Measurements from ENCODE around the gene ATP10D.

The ATP10D gene

GRCh38 chr4:47606482-47606881 lies 121.4 kb downstream of the ATP10D start:
- Histone ChIP-seq H3K9me3 (ENCODE audit: control insufficient read depth, insufficient read depth, low read length) (no peaks in the 10 kb centered on the region), H3K27me3 (ENCODE audit: control insufficient read depth, insufficient read depth, low read length) (no peaks in the 10 kb centered on the region), H3K4me3 (ENCODE audit: low read depth, low read length) (no peak overlapping the region), H3K36me3 (ENCODE audit: control insufficient read depth, insufficient read depth, low read length) (no peaks in the 10 kb centered on the region), H3K4me1 (ENCODE audit: control insufficient read depth, insufficient read depth, low read length) (no peaks in the 10 kb centered on the region), H3K9ac (ENCODE audit: low read depth, low read length) (no peak overlapping the region)

GRCh38 chr4:47612116-47613023 lies 127.3 kb downstream of the ATP10D start:
- H3K36me3 ChIP-seq (ENCODE audit: control insufficient read depth, insufficient read depth, low read length), result no peaks in the 10 kb centered on the region

GRCh38 chr4:47615385-47615784 lies 130.3 kb downstream of the ATP10D start:
- no peak overlapping the region for H3K4me3 ChIP-seq (ENCODE audit: low read depth, low read length)
- no peaks in the 10 kb centered on the region for H3K4me1 ChIP-seq (ENCODE audit: control insufficient read depth, insufficient read depth, low read length)
- no peaks in the 10 kb centered on the region for H3K9me3 ChIP-seq (ENCODE audit: control insufficient read depth, insufficient read depth, low read length)
- no peaks in the 10 kb centered on the region for H3K36me3 ChIP-seq (ENCODE audit: control insufficient read depth, insufficient read depth, low read length)
- no peaks in the 10 kb centered on the region for H3K27me3 ChIP-seq (ENCODE audit: control insufficient read depth, insufficient read depth, low read length)
- H3K9ac ChIP-seq (ENCODE audit: low read depth, low read length), result no peak overlapping the region

More at GRCh38 chr4:47612116-47613023, 127.3 kb downstream of the ATP10D start:
- no peaks in the 10 kb centered on the region for H3K27me3 ChIP-seq (ENCODE audit: control insufficient read depth, insufficient read depth, low read length)
- no peak overlapping the region for H3K9ac ChIP-seq (ENCODE audit: low read depth, low read length)
- no peaks in the 10 kb centered on the region for H3K9me3 ChIP-seq (ENCODE audit: control insufficient read depth, insufficient read depth, low read length)
- H3K4me1 ChIP-seq (ENCODE audit: control insufficient read depth, insufficient read depth, low read length), result no peaks in the 10 kb centered on the region
- no peak overlapping the region for H3K4me3 ChIP-seq (ENCODE audit: low read depth, low read length)

GRCh38 chr4:47617607-47618006 lies 132.5 kb downstream of the ATP10D start:
- no peaks in the 10 kb centered on the region for H3K36me3 ChIP-seq (ENCODE audit: control insufficient read depth, insufficient read depth, low read length)
- H3K4me3 ChIP-seq (ENCODE audit: low read depth, low read length), result no peak overlapping the region
- H3K9ac ChIP-seq (ENCODE audit: low read depth, low read length), result no peak overlapping the region
- H3K9me3 ChIP-seq (ENCODE audit: control insufficient read depth, insufficient read depth, low read length), result no peaks in the 10 kb centered on the region
- no peaks in the 10 kb centered on the region for H3K4me1 ChIP-seq (ENCODE audit: control insufficient read depth, insufficient read depth, low read length)
- no peaks in the 10 kb centered on the region for H3K27me3 ChIP-seq (ENCODE audit: control insufficient read depth, insufficient read depth, low read length)

- H3K9me3 ChIP-seq (ENCODE audit: control insufficient read depth, insufficient read depth, low read length), result no peaks in the 10 kb centered on the region
- H3K9ac ChIP-seq (ENCODE audit: low read depth, low read length), result no peak overlapping the region
Observed at GRCh38 chr4:47619691-47620090, 134.6 kb downstream of the ATP10D start.

GRCh38 chr4:47621181-47621580 lies 136.1 kb downstream of the ATP10D start:
- Histone ChIP-seq H3K27me3 (ENCODE audit: control insufficient read depth, insufficient read depth, low read length) (no peaks in the 10 kb centered on the region), H3K4me1 (ENCODE audit: control insufficient read depth, insufficient read depth, low read length) (no peaks in the 10 kb centered on the region), H3K4me3 (ENCODE audit: low read depth, low read length) (no peak overlapping the region), H3K9me3 (ENCODE audit: control insufficient read depth, insufficient read depth, low read length) (no peaks in the 10 kb centered on the region), H3K9ac (ENCODE audit: low read depth, low read length) (no peak overlapping the region), H3K36me3 (ENCODE audit: control insufficient read depth, insufficient read depth, low read length) (no peaks in the 10 kb centered on the region)

More at GRCh38 chr4:47619691-47620090, 134.6 kb downstream of the ATP10D start:
- Histone ChIP-seq H3K27me3 (ENCODE audit: control insufficient read depth, insufficient read depth, low read length) (no peaks in the 10 kb centered on the region), H3K4me1 (ENCODE audit: control insufficient read depth, insufficient read depth, low read length) (no peaks in the 10 kb centered on the region), H3K36me3 (ENCODE audit: control insufficient read depth, insufficient read depth, low read length) (no peaks in the 10 kb centered on the region), H3K4me3 (ENCODE audit: low read depth, low read length) (no peak overlapping the region)

GRCh38 chr4:47624031-47624441 lies 139.0 kb downstream of the ATP10D start:
- Histone ChIP-seq H3K9me3 (ENCODE audit: control insufficient read depth, insufficient read depth, low read length) (no peaks in the 10 kb centered on the region), H3K27me3 (ENCODE audit: control insufficient read depth, insufficient read depth, low read length) (no peaks in the 10 kb centered on the region), H3K9ac (ENCODE audit: low read depth, low read length) (no peak overlapping the region), H3K4me1 (ENCODE audit: control insufficient read depth, insufficient read depth, low read length) (no peaks in the 10 kb centered on the region), H3K4me3 (ENCODE audit: low read depth, low read length) (no peak overlapping the region), H3K36me3 (ENCODE audit: control insufficient read depth, insufficient read depth, low read length) (no peaks in the 10 kb centered on the region)

GRCh38 chr4:47631161-47631560 lies 146.1 kb downstream of the ATP10D start:
- no peaks in the 10 kb centered on the region for H3K9me3 ChIP-seq (ENCODE audit: control insufficient read depth, insufficient read depth, low read length)
- no peaks in the 10 kb centered on the region for H3K36me3 ChIP-seq (ENCODE audit: control insufficient read depth, insufficient read depth, low read length)
- H3K27me3 ChIP-seq (ENCODE audit: control insufficient read depth, insufficient read depth, low read length), result no peaks in the 10 kb centered on the region
- H3K4me3 ChIP-seq (ENCODE audit: low read depth, low read length), result no peak overlapping the region
- H3K9ac ChIP-seq (ENCODE audit: low read depth, low read length), result no peak overlapping the region
- H3K4me1 ChIP-seq (ENCODE audit: control insufficient read depth, insufficient read depth, low read length), result no peaks in the 10 kb centered on the region

- Histone ChIP-seq H3K27me3 (ENCODE audit: control insufficient read depth, insufficient read depth, low read length) (no peaks in the 10 kb centered on the region), H3K9ac (ENCODE audit: low read depth, low read length) (no peak overlapping the region), H3K4me3 (ENCODE audit: low read depth, low read length) (no peak overlapping the region), H3K4me1 (ENCODE audit: control insufficient read depth, insufficient read depth, low read length) (no peaks in the 10 kb centered on the region), H3K36me3 (ENCODE audit: control insufficient read depth, insufficient read depth, low read length) (no peaks in the 10 kb centered on the region), H3K9me3 (ENCODE audit: control insufficient read depth, insufficient read depth, low read length) (no peaks in the 10 kb centered on the region)
Observed at GRCh38 chr4:47639531-47639930, 154.5 kb downstream of the ATP10D start.

- no peaks in the 10 kb centered on the region for H3K9me3 ChIP-seq (ENCODE audit: control insufficient read depth, insufficient read depth, low read length)
- no peaks in the 10 kb centered on the region for H3K36me3 ChIP-seq (ENCODE audit: control insufficient read depth, insufficient read depth, low read length)
- H3K4me3 ChIP-seq (ENCODE audit: low read depth, low read length), result no peak overlapping the region
- H3K27me3 ChIP-seq (ENCODE audit: control insufficient read depth, insufficient read depth, low read length), result no peaks in the 10 kb centered on the region
- no peaks in the 10 kb centered on the region for H3K4me1 ChIP-seq (ENCODE audit: control insufficient read depth, insufficient read depth, low read length)
- no peak overlapping the region for H3K9ac ChIP-seq (ENCODE audit: low read depth, low read length)
Observed at GRCh38 chr4:47640911-47641310, 155.8 kb downstream of the ATP10D start.

- no peaks in the 10 kb centered on the region for H3K36me3 ChIP-seq (ENCODE audit: control insufficient read depth, insufficient read depth, low read length)
- H3K9me3 ChIP-seq (ENCODE audit: control insufficient read depth, insufficient read depth, low read length), result no peaks in the 10 kb centered on the region
- no peak overlapping the region for H3K4me3 ChIP-seq (ENCODE audit: low read depth, low read length)
- no peaks in the 10 kb centered on the region for H3K4me1 ChIP-seq (ENCODE audit: control insufficient read depth, insufficient read depth, low read length)
- no peak overlapping the region for H3K9ac ChIP-seq (ENCODE audit: low read depth, low read length)
- H3K27me3 ChIP-seq (ENCODE audit: control insufficient read depth, insufficient read depth, low read length), result no peaks in the 10 kb centered on the region
Observed at GRCh38 chr4:47641755-47642154, 156.7 kb downstream of the ATP10D start.

- no peak overlapping the region for H3K9ac ChIP-seq (ENCODE audit: low read depth, low read length)
- no peak overlapping the region for H3K4me3 ChIP-seq (ENCODE audit: low read depth, low read length)
- H3K36me3 ChIP-seq (ENCODE audit: control insufficient read depth, insufficient read depth, low read length), result no peaks in the 10 kb centered on the region
- H3K9me3 ChIP-seq (ENCODE audit: control insufficient read depth, insufficient read depth, low read length), result no peaks in the 10 kb centered on the region
- H3K4me1 ChIP-seq (ENCODE audit: control insufficient read depth, insufficient read depth, low read length), result no peaks in the 10 kb centered on the region
- no peaks in the 10 kb centered on the region for H3K27me3 ChIP-seq (ENCODE audit: control insufficient read depth, insufficient read depth, low read length)
Observed at GRCh38 chr4:47642191-47642830, 157.2 kb downstream of the ATP10D start.

All from iPS-15b (cell line).